GM12878 (cell line): ENCODE data around the gene TMEM39B. TPM values are rescaled to one million over a fixed set of nuclear protein-coding genes. Genes with fewer than 3 reads are reported as not detected.

Experiments
- ATAC-seq: fragments of 200-7000 bp; cut with Tn5 transposase; 3 replicates; pipeline ENCODE4 v1.9.1; 2020; ENCODE audit warnings: mild to moderate bottlenecking, moderate library complexity
- BruUV-seq: library from RNA; stranded (reverse); fragments of 400-500 nt; replicated peaks from 2 replicates; lab custom pipeline; 2021; lab: Mats Ljungman, UMichigan
- CTCF ChIA-PET: fragments of 300-600 bp; sonication (Branson Sonifier 250); formaldehyde crosslinking; extraction: SDS; loops from one replicate; lab custom pipeline; 2021; ENCODE audit warnings: inconsistent platforms; lab: Yijun Ruan, JAX
- POLR2A ChIA-PET: fragments of 350-600 bp; formaldehyde crosslinking; extraction: SDS; loops from one replicate; lab custom pipeline; 2021; ENCODE audit warnings: inconsistent platforms; lab: Charles Lee
- RAD21 ChIA-PET: fragments of 300-600 bp; sonication (Branson Sonifier 250); formaldehyde crosslinking; loops from one replicate; lab custom pipeline; 2023; ENCODE audit warnings: antibody characterized with exemption; ENCODE audit not compliant: unreplicated experiment; lab: Charles Lee
- SMC1A ChIA-PET: fragments of 300-600 bp; sonication (Branson Sonifier 250); formaldehyde crosslinking; loops from one replicate; lab custom pipeline; 2023; ENCODE audit not compliant: unreplicated experiment, uncharacterized antibody; lab: Charles Lee
- DNase-seq: peaks from one replicate; pipeline ENCODE4 v3.0.0-alpha.2; 2011; ENCODE audit warnings: low read depth, low spot score
- FAIRE-seq: peaks from 3 replicates; lab custom pipeline; 2011; peaks lifted over from hg19 to GRCh38; lab: Jason Lieb, UNC
- H2AFZ ChIP-seq: 2 replicates; pipeline ENCODE4 v1.6.0; 2011; ENCODE audit warnings: low read depth, low read length, control low read depth; ENCODE audit not compliant: control insufficient read depth
- H3K27ac ChIP-seq: 2 replicates; pipeline ENCODE4 v1.5.1; 2011; ENCODE audit warnings: control low read depth; ENCODE audit not compliant: control insufficient read depth, insufficient read depth
- H3K27me3 ChIP-seq, 2 experiments: replicated peaks in 1 of 2; 2 replicates each; pipeline versions ENCODE4 v1.6.0 to v1.6.1; 2011; ENCODE audit warnings: low read length in 1 of 2; ENCODE audit not compliant: control insufficient read depth in 2 of 2, insufficient read depth in 2 of 2
- H3K36me3 ChIP-seq, 2 experiments: 2 replicates each; pipeline ENCODE4 v1.5.1; 2011; ENCODE audit warnings: low read length in 1 of 2; ENCODE audit not compliant: control insufficient read depth in 2 of 2, insufficient read depth in 2 of 2
- H3K4me1 ChIP-seq: 2 replicates; pipeline ENCODE4 v1.6.1; 2011; ENCODE audit warnings: mild to moderate bottlenecking, low read length, moderate library complexity, mixed read lengths; ENCODE audit not compliant: control insufficient read depth, insufficient read depth
- H3K4me2 ChIP-seq: 2 replicates; pipeline ENCODE4 v1.6.0; 2011; ENCODE audit warnings: control low read depth; ENCODE audit not compliant: control insufficient read depth, insufficient read depth
- H3K4me3 ChIP-seq: fragments of 200-600 bp; sonication (generic); 2 replicates; pipeline ENCODE4 v1.5.1; 2016
- H3K79me2 ChIP-seq: 2 replicates; pipeline ENCODE4 v1.6.0; 2011; ENCODE audit warnings: low read length; ENCODE audit not compliant: control insufficient read depth, insufficient read depth
- H3K9ac ChIP-seq: 2 replicates; pipeline ENCODE4 v1.8.0; 2011; ENCODE audit warnings: low read length, control low read depth, mixed read lengths; ENCODE audit not compliant: control insufficient read depth, insufficient read depth
- H3K9me3 ChIP-seq: replicated peaks from 3 replicates; pipeline ENCODE4 v1.5.1; 2011; ENCODE audit warnings: mild to moderate bottlenecking, low read length; ENCODE audit not compliant: control insufficient read depth, insufficient read depth
- H4K20me1 ChIP-seq: 2 replicates; pipeline ENCODE4 v1.6.0; 2011; ENCODE audit not compliant: control insufficient read depth, insufficient read depth
- CBFB ChIP-seq: IDR thresholded peaks from 2 replicates; pipeline ENCODE4 v1.6.1; 2016; ENCODE audit warnings: antibody characterized with exemption, low read depth
- IRF3 ChIP-seq: fragments of 450-650 bp; IDR thresholded peaks from 2 replicates; pipeline ENCODE4 v1.6.1; 2014; ENCODE audit warnings: mild to moderate bottlenecking
- POLR2AphosphoS5 ChIP-seq: IDR thresholded peaks from 2 replicates; pipeline ENCODE4 v1.6.1; 2011; ENCODE audit warnings: mild to moderate bottlenecking, low read length, inconsistent platforms
- SPI1 ChIP-seq: IDR thresholded peaks from 2 replicates; pipeline ENCODE4 v1.6.1; 2011; ENCODE audit warnings: low read depth, mild to moderate bottlenecking, low read length, moderate library complexity, borderline replicate concordance; ENCODE audit not compliant: insufficient read depth
- SUPT20H ChIP-seq: IDR thresholded peaks from 2 replicates; pipeline ENCODE4 v1.6.1; 2011; ENCODE audit warnings: low read depth, mild to moderate bottlenecking, low read length, moderate library complexity, borderline replicate concordance; ENCODE audit not compliant: control insufficient read depth
- TBL1XR1 ChIP-seq: IDR thresholded peaks from 2 replicates; pipeline ENCODE4 v1.6.1; 2012; ENCODE audit warnings: low read depth, low read length, improper control_type of control experiment
- ZBED1 ChIP-seq: IDR thresholded peaks from 2 replicates; pipeline ENCODE4 v1.6.1; 2016; ENCODE audit warnings: borderline replicate concordance
- ZZZ3 ChIP-seq: IDR thresholded peaks from 2 replicates; pipeline ENCODE4 v1.6.1; 2011; ENCODE audit warnings: low read depth; ENCODE audit not compliant: control insufficient read depth, insufficient read length
- WGBS: methylation state at CpG from one replicate; pipeline ENCODE4 v1.1.6; 2016; ENCODE audit warnings: low lambda C conversion rate; ENCODE audit not compliant: insufficient replicate concordance, insufficient coverage; ENCODE audit errors: missing lambda C conversion rate; 5-methylcytosine and 5-hydroxymethylcytosine counted together
- in situ Hi-C: fragments of 300-500 bp; cut with MboI; formaldehyde crosslinking; loops from 9 replicates; pipeline ENCODE4 v1.14.3; 2018; ENCODE audit warnings: mixed read lengths
- intact Hi-C: fragments of 100-400 bp; cut with micrococcal nuclease; formaldehyde crosslinking; loops from one replicate; pipeline ENCODE4 v1.14.2; 2022; ENCODE audit not compliant: unreplicated experiment
- polyA plus RNA-seq, 11 experiments: library from polyadenylated mRNA; depleted of rRNA in 4 of 11; unstranded in 6 of 11; stranded (reverse) in 5 of 11; fragments of >200 nt; fragmentation: Nextera tagmentation in 4 of 11; fragmentation: Illumina TruSeq in 1 of 11; extraction: Ambion mirVana in 4 of 11; extraction: Trizol in 1 of 11; gene quantifications; 1 replicate in 1 of 11; 2 replicates in 10 of 11; pipeline versions ENCODE4 v1.2.1 to v1.2.3, GENCODE V29; 2011 to 2016; ENCODE audit warnings: inconsistent platforms in 2 of 11, missing spikeins in 2 of 11, low read depth in 1 of 11
- total RNA-seq, 4 experiments: library from RNA; depleted of rRNA in 3 of 4; stranded (reverse); fragments of >200 nt in 3 of 4; fragmentation: Illumina TruSeq in 1 of 4; extraction: Trizol in 1 of 4; gene quantifications; 2 replicates each; pipeline versions ENCODE4 v1.2.1 to v1.2.3, GENCODE V29; 2013 to 2021

Gene TMEM39B
- total and polyA plus RNA-seq, 10 of the 15 experiments (the other 5 are each of a cell fraction or from before 2014, with no cell fraction given), result 2.3 to 27.2 (median 12.3) TPM

DNA sequence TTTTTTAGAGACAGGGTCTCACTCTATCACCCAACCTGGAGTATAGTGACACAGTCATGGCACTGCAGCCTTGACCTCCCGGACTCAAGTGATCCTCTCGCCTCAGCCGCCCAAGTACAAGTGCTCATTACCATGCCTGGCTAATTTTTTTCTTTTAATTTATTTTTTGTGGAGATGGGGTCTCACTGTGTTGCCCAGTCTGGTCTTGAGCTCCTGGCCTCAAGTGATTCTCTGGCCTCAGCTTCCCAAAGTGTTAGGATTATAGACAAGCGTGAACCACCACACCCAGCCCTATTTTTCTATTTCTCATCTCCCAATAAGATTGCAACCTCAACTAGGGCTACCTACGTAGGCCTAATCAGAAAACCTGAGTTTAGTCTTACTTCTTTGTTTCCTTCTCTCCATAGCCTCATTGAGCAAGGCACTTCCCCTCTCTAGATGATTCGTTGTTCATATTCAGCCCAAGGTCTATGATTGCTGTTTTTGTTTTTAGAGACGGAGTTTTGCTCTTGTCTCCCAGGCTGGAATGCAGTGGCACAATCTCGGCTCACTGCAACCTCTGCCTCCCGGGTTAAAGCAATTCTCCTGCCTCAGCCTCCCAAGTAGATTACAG is 34.0 kb downstream of the TMEM39B start:
- no peak for FAIRE-seq
- H3K4me1 ChIP-seq, result peaks cover 17% of the 10 kb centered on the region
- no peak overlapping the region for H3K27ac ChIP-seq
- no peaks in the 10 kb centered on the region for H3K36me3 ChIP-seq
- no peaks in the 10 kb centered on the region for H4K20me1 ChIP-seq
- ChIA-PET SMC1A (interaction anchor here (1.2 to 2.5 kb wide), 3 partner anchors 15 to 73 kb away, joined by 4 to 12 read pairs (median 11); partner anchors contain the start of genes TMEM39B and TXLNA), POLR2A (interaction anchor here (3.7 kb wide), 1 partner anchor 33 kb away, joined by 58 read pairs; the partner anchor contains the start of gene TMEM39B), RAD21 (interaction anchor here (0.6 to 2.8 kb wide), 9 partner anchors 17 to 288 kb away, joined by 3 to 29 read pairs (median 4); partner anchors contain the start of genes BSDC1, CCDC28B, EIF3I and IQCC), CTCF (interaction anchor here (1.1 to 6.3 kb wide), 4 partner anchors 14 to 102 kb away, joined by 3 to 56 read pairs (median 28); partner anchors contain the start of gene TMEM39B)
- 0 out of 2 replicates have a peak overlapping the region, but pooled peaks have one; percentile 87 for H3K4me3 ChIP-seq
- no peak overlapping the region for H3K9ac ChIP-seq
- no peak for DNase-seq
- no peaks in the 10 kb centered on the region for H3K9me3 ChIP-seq
- no peak overlapping the region for H3K4me2 ChIP-seq
- no peaks in the 10 kb centered on the region for H3K27me3 ChIP-seq
- peaks cover 37% of the 10 kb centered on the region for H3K79me2 ChIP-seq
- H2AFZ ChIP-seq, result no peak overlapping the region
- no peak for ATAC-seq
- WGBS, result 90% methylated on average over 9 of the region's 9 CpGs
- in situ Hi-C loops, result no loop called here
- intact Hi-C loops, result loop anchor here (5.0 kb wide), 1 partner anchor 34 kb away; the partner anchor contains the start of gene TMEM39B
- TSS peak; percentile 62 for BruUV-seq
- TF ChIP-seq SUPT20H (no peak), ZZZ3 (no peak), POLR2AphosphoS5 (no peak), SPI1 (peak; percentile 8; the same call in 1 of the 2 replicates), TBL1XR1 (no peak), CBFB (no peak), ZBED1 (no peak), IRF3 (no peak)
